Spleen (tissue), 7 donors: ENCODE data around the gene KHDRBS2.

ENCODE experiments used
- CTCF ChIP-seq, 11 experiments: fragments of 200-600 bp in 7 of 11; fragments of 450-650 bp in 4 of 11; sonication (generic) in 4 of 11; IDR thresholded peaks in 8 of 11; conservative IDR thresholded peaks in 3 of 11; 1 replicate in 7 of 11; 2 replicates in 4 of 11; pipeline versions ENCODE4 v1.4.0 to v1.8.0; 2016 to 2021; ENCODE audit warnings: antibody characterized with exemption in 11 of 11, inconsistent platforms in 4 of 11, mild to moderate bottlenecking in 1 of 11
- POLR2AphosphoS5 ChIP-seq, 3 donors: sonication (generic); formaldehyde crosslinking; IDR thresholded peaks; one replicate each; pipeline ENCODE4 v1.5.1; 2017; ENCODE audit warnings: antibody characterized with exemption in 3 of 3
- donor health status: DM: no; HTN: no; CAD: no; lungs with moderate emphysema.
- donor health status: DM: no; HTN: no; CAD: no.
- donor health status: DM: no; HTN: no; CAD: no.

- TF ChIP-seq CTCF (IDR thresholded peaks at IDR 0.05 in 8 of 11, conservative IDR thresholded peaks at IDR 0.05 in 3 of 11) (no peak), POLR2AphosphoS5 (IDR thresholded peaks at IDR 0.05) (no peak)
Observed at GRCh38 chr6:61745994-61746393, 540.0 kb downstream of the KHDRBS2 start.
